T-helper 1 cell treated with Interleukin-12 subunit alpha and Interleukin-12 subunit beta and Interleukin-4 antibody, amounts not matched to agents 30 μg/mL and 1 μg/mL, for 36 hours (primary cell): ENCODE data around the gene GART.
A peak's percentile ranks its signal among the peaks of the same experiment; 100 is the strongest.
"Not testable (repeated sequence)": the region's sequence is repeated elsewhere in the genome, so short reads cannot be mapped to it uniquely, and the experiment has no call there.

Experiments
- H3K27ac Mint-ChIP-seq: one replicate; pipeline ENCODE4 v1.8.0; 2021; ENCODE audit warnings: mild to moderate bottlenecking, mixed read lengths
- H3K27me3 Mint-ChIP-seq: one replicate; pipeline ENCODE4 v1.8.0; 2021; ENCODE audit warnings: low read depth, mixed read lengths
- H3K36me3 Mint-ChIP-seq: one replicate; pipeline ENCODE4 v1.8.0; 2021; ENCODE audit warnings: low read depth, mixed read lengths
- H3K4me1 Mint-ChIP-seq: one replicate; pipeline ENCODE4 v1.8.0; 2021; ENCODE audit warnings: low read depth, mixed read lengths
- H3K4me3 Mint-ChIP-seq: one replicate; pipeline ENCODE4 v1.8.0; 2021; ENCODE audit warnings: mild to moderate bottlenecking, moderate library complexity, mixed read lengths
- H3K9me3 Mint-ChIP-seq: one replicate; pipeline ENCODE4 v1.8.0; 2021; ENCODE audit warnings: mixed read lengths

GART gene

GRCh38 chr21:33478935-33479678 lies 62.8 kb downstream of the GART start:
- Mint-ChIP-seq H3K9me3 (no peaks in the 10 kb centered on the region), H3K27ac (peak overlapping the region; percentile 60), H3K4me3 (peak overlapping the region; percentile 80), H3K27me3 (peaks cover 10% of the 10 kb centered on the region), H3K4me1 (peaks cover 14% of the 10 kb centered on the region), H3K36me3 (no peaks in the 10 kb centered on the region)

GRCh38 chr21:33478182-33478581 lies 63.7 kb downstream of the GART start:
- Mint-ChIP-seq H3K9me3 (no peaks in the 10 kb centered on the region), H3K4me1 (peaks cover 14% of the 10 kb centered on the region), H3K27ac (peak overlapping the region; percentile 60), H3K4me3 (peak overlapping the region; percentile 80), H3K36me3 (no peaks in the 10 kb centered on the region), H3K27me3 (peaks cover 10% of the 10 kb centered on the region)

GRCh38 chr21:33477066-33477465 lies 64.9 kb downstream of the GART start:
- Mint-ChIP-seq H3K27ac (no peak overlapping the region), H3K36me3 (no peaks in the 10 kb centered on the region), H3K4me3 (peak overlapping the region; percentile 10), H3K9me3 (no peaks in the 10 kb centered on the region), H3K4me1 (peaks cover 14% of the 10 kb centered on the region), H3K27me3 (peaks cover 1% of the 10 kb centered on the region)

GRCh38 chr21:33473344-33473743 lies 68.6 kb downstream of the GART start:
- no peaks in the 10 kb centered on the region for H3K9me3 Mint-ChIP-seq

GRCh38 chr21:33470701-33471100 lies 71.2 kb downstream of the GART start:
- Mint-ChIP-seq H3K27me3 (no peaks in the 10 kb centered on the region), H3K27ac (no peak overlapping the region), H3K4me1 (no peaks in the 10 kb centered on the region), H3K9me3 (no peaks in the 10 kb centered on the region), H3K4me3 (no peak overlapping the region), H3K36me3 (no peaks in the 10 kb centered on the region)

More at GRCh38 chr21:33473344-33473743, 68.6 kb downstream of the GART start:
- Mint-ChIP-seq H3K27ac (no peak overlapping the region), H3K4me3 (no peak overlapping the region), H3K36me3 (no peaks in the 10 kb centered on the region), H3K27me3 (no peaks in the 10 kb centered on the region), H3K4me1 (peaks cover 2% of the 10 kb centered on the region)

GRCh38 chr21:33469183-33469582 lies 72.7 kb downstream of the GART start:
- H3K27ac Mint-ChIP-seq, H3K36me3 Mint-ChIP-seq, H3K27me3 Mint-ChIP-seq, H3K4me3 Mint-ChIP-seq, H3K9me3 Mint-ChIP-seq, H3K4me1 Mint-ChIP-seq: not testable (repeated sequence)

- H3K36me3 Mint-ChIP-seq, result peaks cover 6% of the 10 kb centered on the region
Observed at GRCh38 chr21:33461538-33462250, 80.2 kb downstream of the GART start.

GRCh38 chr21:33458861-33459260 lies 83.1 kb downstream of the GART start:
- H3K4me1 Mint-ChIP-seq, result no peaks in the 10 kb centered on the region
- no peak overlapping the region for H3K4me3 Mint-ChIP-seq
- H3K9me3 Mint-ChIP-seq, result no peaks in the 10 kb centered on the region
- H3K36me3 Mint-ChIP-seq, result peaks cover 6% of the 10 kb centered on the region
- H3K27ac Mint-ChIP-seq, result no peak overlapping the region
- H3K27me3 Mint-ChIP-seq, result no peaks in the 10 kb centered on the region

More at GRCh38 chr21:33461538-33462250, 80.2 kb downstream of the GART start:
- Mint-ChIP-seq H3K27ac (no peak overlapping the region), H3K4me1 (no peaks in the 10 kb centered on the region), H3K27me3 (no peaks in the 10 kb centered on the region), H3K9me3 (no peaks in the 10 kb centered on the region), H3K4me3 (no peak overlapping the region)

- H3K4me3 Mint-ChIP-seq, result no peak overlapping the region
- H3K9me3 Mint-ChIP-seq, result no peaks in the 10 kb centered on the region
- H3K27ac Mint-ChIP-seq, result no peak overlapping the region
- peaks cover 16% of the 10 kb centered on the region for H3K36me3 Mint-ChIP-seq
- H3K4me1 Mint-ChIP-seq, result no peaks in the 10 kb centered on the region
- no peaks in the 10 kb centered on the region for H3K27me3 Mint-ChIP-seq
Observed at GRCh38 chr21:33455686-33456446, 86.1 kb downstream of the GART start.
